Measurements from ENCODE around the gene POC1B.

DNA sequence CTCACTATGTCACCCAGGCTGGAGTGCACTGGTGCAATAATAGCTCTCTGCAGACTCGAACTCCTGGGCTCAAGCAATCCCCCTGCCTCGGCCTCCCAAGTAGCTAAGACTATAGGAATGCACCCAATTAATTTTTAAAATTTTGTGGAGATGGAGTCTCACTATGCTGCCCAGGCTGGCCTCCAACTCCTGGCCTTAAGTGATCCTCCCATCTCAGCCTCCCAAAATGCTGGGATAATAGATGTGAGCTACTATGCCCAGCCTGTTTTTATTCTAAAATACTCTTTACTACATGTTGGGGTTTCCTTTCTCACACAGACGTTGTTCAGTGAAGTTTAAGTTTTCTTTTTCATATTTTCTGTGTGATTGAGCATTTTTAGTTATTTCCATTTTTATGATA is 112.6 kb downstream of the POC1B start:
- TF ChIP-seq, protein P1, sequence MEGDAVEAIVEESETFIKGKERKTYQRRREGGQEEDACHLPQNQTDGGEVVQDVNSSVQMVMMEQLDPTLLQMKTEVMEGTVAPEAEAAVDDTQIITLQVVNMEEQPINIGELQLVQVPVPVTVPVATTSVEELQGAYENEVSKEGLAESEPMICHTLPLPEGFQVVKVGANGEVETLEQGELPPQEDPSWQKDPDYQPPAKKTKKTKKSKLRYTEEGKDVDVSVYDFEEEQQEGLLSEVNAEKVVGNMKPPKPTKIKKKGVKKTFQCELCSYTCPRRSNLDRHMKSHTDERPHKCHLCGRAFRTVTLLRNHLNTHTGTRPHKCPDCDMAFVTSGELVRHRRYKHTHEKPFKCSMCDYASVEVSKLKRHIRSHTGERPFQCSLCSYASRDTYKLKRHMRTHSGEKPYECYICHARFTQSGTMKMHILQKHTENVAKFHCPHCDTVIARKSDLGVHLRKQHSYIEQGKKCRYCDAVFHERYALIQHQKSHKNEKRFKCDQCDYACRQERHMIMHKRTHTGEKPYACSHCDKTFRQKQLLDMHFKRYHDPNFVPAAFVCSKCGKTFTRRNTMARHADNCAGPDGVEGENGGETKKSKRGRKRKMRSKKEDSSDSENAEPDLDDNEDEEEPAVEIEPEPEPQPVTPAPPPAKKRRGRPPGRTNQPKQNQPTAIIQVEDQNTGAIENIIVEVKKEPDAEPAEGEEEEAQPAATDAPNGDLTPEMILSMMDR (IDR thresholded peaks at IDR 0.05) = no peak
- TF ChIP-seq POLR2A (IDR thresholded peaks at IDR 0.05) = no peak
